Right lobe of liver (tissue), 4 donors: Measurements from ENCODE around the gene CHMP1B.

ENCODE experiments used
- POLR2A ChIP-seq: fragments of 450-650 bp; IDR thresholded peaks from one replicate; pipeline ENCODE4 v1.6.1; 2017; ENCODE audit warnings: antibody characterized with exemption, mild to moderate bottlenecking
- TF ChIP-seq, protein P1 (sequence below), 4 donors: fragments of 200-600 bp in 3 of 4; fragments of 450-650 bp in 1 of 4; IDR thresholded peaks; one replicate each; pipeline versions ENCODE4 v1.5.1 to v1.8.0; 2016 to 2022; ENCODE audit warnings: antibody characterized with exemption in 4 of 4, mild to moderate bottlenecking in 2 of 4
- donor health status: DM: no; HTN: no; CAD: no.
- donor health status: DM: no; HTN: no; CAD: no.
- donor health status: DM: no; HTN: yes; CAD: no.

DNA sequence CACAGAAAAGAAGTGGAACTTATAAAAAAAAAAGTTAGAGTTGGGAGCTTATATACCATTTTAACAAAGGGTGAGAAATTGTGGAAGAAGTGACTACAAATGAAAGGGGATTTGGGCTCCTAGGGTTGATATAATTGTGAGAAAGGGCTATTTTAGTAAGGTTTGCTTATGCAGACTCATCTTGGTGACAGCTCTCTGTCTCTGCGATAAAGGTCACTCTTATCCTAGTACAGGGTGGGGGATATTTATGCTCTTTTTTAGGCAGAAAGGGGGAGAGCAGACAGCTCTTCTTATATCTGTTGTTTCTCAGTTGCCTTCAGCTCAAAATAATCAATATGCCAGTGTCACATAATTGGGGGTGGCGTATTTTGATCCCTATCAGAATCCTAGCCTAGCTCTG is 31.3 kb upstream of the CHMP1B start:
- TF ChIP-seq POLR2A: no peak
- TF ChIP-seq, protein P1, sequence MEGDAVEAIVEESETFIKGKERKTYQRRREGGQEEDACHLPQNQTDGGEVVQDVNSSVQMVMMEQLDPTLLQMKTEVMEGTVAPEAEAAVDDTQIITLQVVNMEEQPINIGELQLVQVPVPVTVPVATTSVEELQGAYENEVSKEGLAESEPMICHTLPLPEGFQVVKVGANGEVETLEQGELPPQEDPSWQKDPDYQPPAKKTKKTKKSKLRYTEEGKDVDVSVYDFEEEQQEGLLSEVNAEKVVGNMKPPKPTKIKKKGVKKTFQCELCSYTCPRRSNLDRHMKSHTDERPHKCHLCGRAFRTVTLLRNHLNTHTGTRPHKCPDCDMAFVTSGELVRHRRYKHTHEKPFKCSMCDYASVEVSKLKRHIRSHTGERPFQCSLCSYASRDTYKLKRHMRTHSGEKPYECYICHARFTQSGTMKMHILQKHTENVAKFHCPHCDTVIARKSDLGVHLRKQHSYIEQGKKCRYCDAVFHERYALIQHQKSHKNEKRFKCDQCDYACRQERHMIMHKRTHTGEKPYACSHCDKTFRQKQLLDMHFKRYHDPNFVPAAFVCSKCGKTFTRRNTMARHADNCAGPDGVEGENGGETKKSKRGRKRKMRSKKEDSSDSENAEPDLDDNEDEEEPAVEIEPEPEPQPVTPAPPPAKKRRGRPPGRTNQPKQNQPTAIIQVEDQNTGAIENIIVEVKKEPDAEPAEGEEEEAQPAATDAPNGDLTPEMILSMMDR (IDR thresholded peaks at IDR 0.05): no peak
